Measurements from ENCODE around the gene ADARB2.
A peak's percentile ranks its signal among the peaks of the same experiment; 100 is the strongest.

Gene ADARB2

DNA sequence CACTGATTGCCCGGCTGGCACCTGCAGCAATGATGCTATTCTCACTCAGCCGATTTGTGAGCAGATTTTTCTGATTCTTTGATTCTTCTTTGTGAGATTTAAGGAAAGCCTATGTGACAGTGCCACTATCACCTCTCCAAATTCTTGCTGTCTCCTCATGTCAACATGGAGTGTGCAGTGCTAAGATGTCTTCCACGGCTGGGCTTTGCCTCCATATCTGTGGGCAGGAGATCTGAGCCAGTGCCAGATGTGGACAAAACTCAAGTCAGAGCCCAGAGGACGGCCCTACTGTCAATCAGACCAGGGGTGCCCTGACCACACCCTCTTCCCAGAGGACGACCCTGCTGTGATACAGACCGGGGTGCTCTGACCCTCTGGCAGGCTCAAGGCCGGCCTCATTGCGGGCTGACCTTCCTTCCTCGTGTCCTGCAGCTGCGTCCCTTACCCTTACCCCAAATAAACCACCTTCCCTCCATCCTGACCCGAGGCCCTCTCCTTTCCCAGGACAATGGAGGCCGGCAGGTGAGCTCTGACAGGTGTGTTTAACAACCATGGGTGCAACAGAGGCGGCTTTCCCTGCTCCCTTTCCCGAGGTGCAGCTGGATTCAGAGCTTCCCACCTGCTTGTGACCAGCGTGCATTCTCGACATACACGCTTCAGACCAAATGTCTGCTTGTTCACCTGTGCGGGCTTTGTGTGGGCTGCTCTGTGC is 221.4 kb downstream of the ADARB2 start:
- DNase-seq, result no peak

DNA sequence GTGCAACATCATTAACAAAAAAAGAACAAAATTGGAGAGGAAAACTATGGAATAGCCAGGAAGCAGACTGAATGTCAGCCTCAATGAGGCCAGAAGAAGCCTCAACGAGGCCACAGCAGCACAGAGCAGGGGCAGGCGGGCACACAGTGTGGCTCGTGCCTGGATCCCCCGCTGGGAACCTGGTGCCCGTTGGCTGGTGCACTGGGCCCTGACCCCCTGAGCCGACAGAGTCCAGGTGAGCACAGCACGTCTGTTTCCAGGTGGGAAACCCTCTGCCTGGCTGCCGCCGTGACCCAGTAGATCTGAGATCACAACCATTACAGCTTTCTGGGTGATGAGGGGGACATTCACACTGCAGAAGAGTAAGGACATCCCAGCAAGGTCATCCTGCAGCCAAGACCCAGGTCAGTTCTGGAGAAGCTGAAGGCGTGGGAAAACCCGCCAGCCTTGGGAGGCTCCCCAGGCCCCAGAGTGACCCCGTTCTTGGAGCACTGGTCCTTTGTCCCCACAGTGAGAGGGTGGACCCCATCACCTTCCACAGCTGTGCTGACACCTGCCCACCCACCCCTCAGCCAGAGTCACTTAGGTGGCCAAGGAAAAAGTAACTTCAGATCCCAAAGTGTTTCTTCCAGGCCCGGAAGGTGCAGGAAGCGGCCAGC is 222.1 kb downstream of the ADARB2 start:
- no peak for DNase-seq

GRCh38 chr10:1514681-1515080 is 222.6 kb downstream of the ADARB2 start:
- DNase-seq, result no peak

GRCh38 chr10:1513221-1513620 is 224.1 kb downstream of the ADARB2 start:
- no peak for DNase-seq

GRCh38 chr10:1509011-1509530 is 228.3 kb downstream of the ADARB2 start:
- no peak for DNase-seq

GRCh38 chr10:1508096-1508495 is 229.2 kb downstream of the ADARB2 start:
- DNase-seq, result no peak

GRCh38 chr10:1507436-1507835 is 229.9 kb downstream of the ADARB2 start:
- DNase-seq, result no peak

DNA sequence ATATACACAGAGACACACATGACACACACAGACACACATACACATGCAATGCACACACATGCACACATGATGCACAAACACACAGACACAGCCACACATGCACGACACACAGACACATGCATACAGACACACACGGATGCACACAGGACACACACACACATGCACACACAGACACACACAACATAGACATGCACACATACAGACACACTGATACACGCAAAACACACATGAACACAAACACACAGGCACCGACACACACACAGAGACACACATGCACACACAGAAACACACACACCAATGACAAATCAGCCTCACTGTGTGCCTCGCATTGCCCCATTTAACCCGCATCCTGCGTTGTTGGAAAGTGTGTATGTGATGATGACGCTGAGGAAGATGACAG is 232.4 kb downstream of the ADARB2 start:
- DNase-seq, result no peak

- DNase-seq, result no peak
Observed at GRCh38 chr10:1504286-1504685, 233.0 kb downstream of the ADARB2 start.

DNA sequence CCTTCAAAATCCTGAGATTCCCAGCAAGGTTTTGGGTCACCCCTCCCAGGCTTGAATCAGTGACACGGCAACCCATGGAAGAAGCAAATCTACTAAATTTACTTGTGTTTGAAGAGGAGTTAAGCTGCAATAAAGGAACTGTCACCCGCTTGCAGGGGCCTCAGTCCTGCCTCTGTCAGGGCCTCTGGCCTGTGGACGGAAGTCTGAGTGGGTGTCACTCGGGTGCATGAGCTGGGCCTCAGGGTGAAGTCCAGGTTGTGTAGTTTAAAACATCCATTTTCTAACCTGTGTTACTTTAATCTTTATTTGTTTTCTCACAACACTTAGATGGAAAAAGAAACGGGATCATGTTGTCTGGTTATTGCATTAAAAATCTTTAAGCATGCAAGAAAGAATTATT is 234.9 kb downstream of the ADARB2 start:
- DNase-seq, result no peak

GRCh38 chr10:1499359-1499957 is 237.9 kb downstream of the ADARB2 start:
- no peak for DNase-seq

GRCh38 chr10:1498746-1499358 is 238.5 kb downstream of the ADARB2 start:
- peak in 2 of 3 donors; percentile 4 to 23 for DNase-seq

- no peak for DNase-seq
Observed at GRCh38 chr10:1495915-1496517, 241.3 kb downstream of the ADARB2 start.

GRCh38 chr10:1492641-1493040 is 244.7 kb downstream of the ADARB2 start:
- no peak for DNase-seq

GRCh38 chr10:1491901-1492300 is 245.4 kb downstream of the ADARB2 start:
- DNase-seq, result no peak

GRCh38 chr10:1489801-1490200 is 247.5 kb downstream of the ADARB2 start:
- no peak for DNase-seq

- DNase-seq, result no peak
Observed at GRCh38 chr10:1488970-1489548, 248.3 kb downstream of the ADARB2 start.

DNA sequence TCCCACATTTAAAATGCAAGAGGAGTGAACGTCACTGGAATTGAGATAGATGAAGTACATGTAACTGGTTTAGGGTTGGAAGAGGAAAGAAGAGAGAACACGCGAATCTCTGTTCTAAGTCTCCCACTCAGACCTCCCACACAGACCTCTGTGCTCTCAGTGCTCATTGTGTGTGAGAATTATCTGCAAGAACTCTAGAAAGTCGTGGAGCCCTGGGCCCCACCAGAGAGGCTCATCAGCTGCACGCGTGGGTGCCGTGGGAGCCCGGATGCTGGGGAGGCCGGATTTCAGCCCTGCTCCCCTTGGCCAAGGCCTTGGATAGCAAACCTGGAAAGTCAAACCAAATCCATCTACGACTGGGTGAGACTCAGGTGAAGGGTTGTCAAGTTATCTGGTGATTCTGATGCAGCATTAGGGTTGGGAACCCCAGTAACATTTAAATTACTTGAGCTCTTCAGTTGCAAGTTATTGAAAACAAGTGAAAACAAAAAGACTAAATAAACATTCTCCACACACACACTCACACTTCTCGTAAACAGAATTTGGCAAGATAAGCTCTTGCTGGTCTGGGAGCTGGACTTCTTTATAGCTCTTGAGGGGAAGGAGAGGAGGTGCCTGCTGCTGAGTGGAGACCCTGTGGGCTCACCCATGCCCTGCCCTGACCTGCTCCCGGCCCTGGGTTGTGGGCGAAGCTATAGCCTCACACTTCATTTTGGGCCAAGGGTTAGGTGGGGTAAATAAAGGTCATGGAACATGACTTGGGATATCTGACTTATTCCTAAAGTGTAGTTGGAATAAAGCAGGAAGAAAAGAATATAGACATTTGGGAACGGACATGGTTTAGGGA is 250.3 kb downstream of the ADARB2 start:
- DNase-seq, result no peak

DNA sequence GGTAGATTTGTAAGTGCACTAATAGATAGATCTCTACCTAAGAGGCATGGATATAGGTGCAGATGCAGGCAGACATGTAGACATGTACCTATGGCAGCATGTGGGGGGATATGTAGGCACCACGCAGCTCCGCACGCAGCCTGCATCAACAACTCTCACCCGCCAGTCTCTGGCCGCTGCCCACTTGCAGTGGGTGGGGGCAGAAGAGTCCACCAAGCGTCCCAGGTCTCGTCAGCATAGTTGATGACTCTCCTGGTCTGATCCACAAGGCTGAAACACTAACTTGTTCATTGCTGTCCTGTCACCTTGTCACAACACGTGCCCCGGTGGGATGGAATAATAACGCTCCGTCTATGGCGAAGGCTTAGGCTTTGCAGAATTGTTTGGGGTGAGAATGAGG is 252.0 kb downstream of the ADARB2 start:
- no peak for DNase-seq

GRCh38 chr10:1483826-1484225 is 253.5 kb downstream of the ADARB2 start:
- no peak for DNase-seq

GRCh38 chr10:1483246-1483645 is 254.1 kb downstream of the ADARB2 start:
- DNase-seq, result no peak

DNA sequence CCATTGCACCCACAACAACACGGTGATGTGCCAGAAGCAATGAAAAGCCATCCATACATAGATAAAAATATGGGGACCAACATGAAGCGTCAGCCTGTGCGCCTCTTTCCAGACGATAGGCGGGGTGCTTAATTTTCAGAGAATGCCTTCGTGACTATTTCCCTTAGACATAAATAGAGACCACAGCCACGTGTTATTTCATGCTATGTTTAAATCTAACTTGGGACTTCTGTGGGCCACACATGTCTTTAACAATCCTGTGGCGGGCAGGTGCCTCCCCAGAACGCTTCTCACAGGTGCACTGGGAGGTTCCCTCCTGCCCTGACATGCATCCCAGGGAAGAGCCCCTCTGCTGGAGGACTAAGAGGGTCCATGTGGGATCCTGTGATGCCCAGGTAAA is 259.7 kb downstream of the ADARB2 start:
- DNase-seq, result no peak

Measured in suppressor macrophage treated with lipopolysaccharide for 1 hour (primary cell).